ENCODE data around the gene GLB1L3. TPM values are rescaled to one million over a fixed set of nuclear protein-coding genes. Genes with fewer than 3 reads are reported as not detected.
A peak's percentile ranks its signal among the peaks of the same experiment; 100 is the strongest.

Gene GLB1L3
- total and polyA plus RNA-seq, 7 experiments from 2014 or later = 1.0 to 11.4 (median 2.5) TPM

DNA sequence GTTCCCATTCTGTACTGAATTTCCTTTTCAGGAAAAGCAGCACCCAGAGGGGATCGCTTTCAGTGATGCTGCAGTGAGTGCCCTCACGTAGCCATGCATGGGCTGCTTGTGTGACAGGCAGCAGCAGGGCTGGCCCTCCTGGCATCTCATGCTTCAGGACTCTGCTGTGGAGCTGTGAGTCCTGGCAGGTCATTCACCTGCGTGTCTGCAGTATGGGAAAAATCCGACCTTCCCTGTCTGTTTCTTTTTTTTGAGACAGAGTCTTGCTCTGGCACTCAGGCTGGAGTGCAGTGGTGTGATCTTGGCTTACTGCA lies 69.0 kb downstream of the GLB1L3 start:
- peaks cover 0 to 15% (median 7%) of the 10 kb centered on the region in 7 donors for H3K4me1 Mint-ChIP-seq
- no peaks in the 10 kb centered on the region for H3K9me3 Mint-ChIP-seq
- Histone ChIP-seq H3K4me3 (ENCODE audit: low read length) (no peak overlapping the region), H3K9me3 (ENCODE audit: control insufficient read depth in 2 of 3, low read length in 3 of 3) (no peaks in the 10 kb centered on the region), H3K36me3 (ENCODE audit: control insufficient read depth in 2 of 3, insufficient read depth in 3 of 3, low read length in 3 of 3) (no peaks in the 10 kb centered on the region), H3K27me3 (ENCODE audit: control insufficient read depth in 2 of 2, insufficient read depth in 2 of 2, low read length in 2 of 2) (no peaks in the 10 kb centered on the region), H3K4me1 (ENCODE audit: control insufficient read depth in 2 of 2, insufficient read depth in 2 of 2, low read length in 2 of 2) (peaks cover 4 to 12% of the 10 kb centered on the region in 2 donors), H3K27ac (ENCODE audit: low read depth, low read length) (no peak overlapping the region)
- no peak overlapping the region for H3K4me3 Mint-ChIP-seq
- no peaks in the 10 kb centered on the region for H3K27me3 Mint-ChIP-seq
- ATAC-seq (no peak), DNase-seq (no peak)
- no peaks in the 10 kb centered on the region for H3K36me3 Mint-ChIP-seq
- intact Hi-C loops (cut with micrococcal nuclease) = no loop called here
- H3K27ac Mint-ChIP-seq = no peak overlapping the region
- POLR2A ChIA-PET = no interaction called here
- CTCF ChIA-PET = no interaction called here

DNA sequence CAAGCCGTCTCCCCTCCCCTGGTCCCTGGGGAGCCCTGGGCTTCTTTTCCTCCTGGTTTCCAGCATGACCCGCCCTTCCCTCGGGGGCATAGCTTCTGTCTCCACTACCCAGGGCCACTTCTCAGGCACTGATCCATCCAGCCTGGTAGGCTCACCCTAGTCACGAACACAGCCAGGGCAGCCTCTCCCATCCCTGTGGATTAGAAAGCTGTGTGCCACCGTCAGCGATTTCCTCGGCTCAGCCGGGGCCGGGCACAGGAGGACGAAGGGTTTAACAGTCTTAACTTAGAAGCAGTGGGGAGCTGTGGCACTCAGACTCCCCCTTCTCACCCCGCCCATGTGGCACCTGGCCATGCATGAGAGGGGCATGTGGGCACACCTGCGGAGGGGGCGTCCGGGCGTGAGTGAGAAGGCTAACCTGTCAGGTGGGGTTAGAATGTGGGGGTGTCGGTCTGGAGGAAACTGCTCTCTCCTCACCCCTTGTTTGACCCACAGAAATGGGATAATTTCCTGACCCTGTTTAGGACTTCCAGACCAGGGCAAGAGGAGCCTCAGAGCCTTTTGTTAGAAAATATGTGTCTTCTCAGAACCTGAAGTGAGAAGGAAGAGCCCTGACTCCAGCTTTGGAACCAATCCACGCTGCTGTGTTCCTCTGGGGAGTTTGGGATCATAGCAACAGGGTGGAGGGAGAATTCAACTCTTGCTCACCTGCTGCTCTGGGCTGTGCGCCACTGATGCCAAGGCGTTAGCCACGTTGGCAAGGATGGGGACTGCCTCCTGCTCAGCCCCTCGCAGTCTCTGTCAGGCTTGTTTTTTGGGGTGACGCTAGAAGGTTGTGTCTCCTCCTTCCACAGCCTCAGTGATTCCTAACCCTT lies 70.2 kb downstream of the GLB1L3 start:
- H3K4me1 Mint-ChIP-seq = peaks cover 0 to 21% (median 7%) of the 10 kb centered on the region in 7 donors
- intact Hi-C loops (cut with micrococcal nuclease) = no loop called here
- peaks cover 4 to 16% of the 10 kb centered on the region in 2 donors for H3K4me1 ChIP-seq (ENCODE audit: control insufficient read depth in 2 of 2, insufficient read depth in 2 of 2, low read length in 2 of 2)
- DNase-seq (peak in 1 of 9 donors; percentile 6), ATAC-seq (no peak)
- H3K27me3 ChIP-seq (ENCODE audit: control insufficient read depth in 2 of 2, insufficient read depth in 2 of 2, low read length in 2 of 2) = no peaks in the 10 kb centered on the region
- H3K4me3 Mint-ChIP-seq = no peak overlapping the region
- peaks cover 0 to 2% (median 0%) of the 10 kb centered on the region in 11 donors for H3K9me3 Mint-ChIP-seq
- H3K36me3 ChIP-seq (ENCODE audit: control insufficient read depth in 2 of 3, insufficient read depth in 3 of 3, low read length in 3 of 3) = no peaks in the 10 kb centered on the region
- POLR2A ChIA-PET = no interaction called here
- H3K27ac Mint-ChIP-seq = peak overlapping the region in 1 of 9 donors; percentile 52
- CTCF ChIA-PET = no interaction called here
- no peaks in the 10 kb centered on the region for H3K27me3 Mint-ChIP-seq
- H3K36me3 Mint-ChIP-seq = no peaks in the 10 kb centered on the region
- no peak overlapping the region for H3K27ac ChIP-seq (ENCODE audit: low read depth, low read length)
- no peak overlapping the region for H3K4me3 ChIP-seq (ENCODE audit: low read length)
- no peaks in the 10 kb centered on the region for H3K9me3 ChIP-seq (ENCODE audit: control insufficient read depth in 2 of 3, low read length in 3 of 3)

- H3K27me3 ChIP-seq (ENCODE audit: control insufficient read depth in 2 of 2, insufficient read depth in 2 of 2, low read length in 2 of 2) = no peaks in the 10 kb centered on the region
- no peaks in the 10 kb centered on the region for H3K36me3 ChIP-seq (ENCODE audit: control insufficient read depth in 2 of 3, insufficient read depth in 3 of 3, low read length in 3 of 3)
- DNase-seq = no peak
- Mint-ChIP-seq H3K4me1 (peaks cover 0 to 21% (median 7%) of the 10 kb centered on the region in 7 donors), H3K36me3 (no peaks in the 10 kb centered on the region), H3K4me3 (no peak overlapping the region), H3K9me3 (peaks cover 0 to 2% (median 0%) of the 10 kb centered on the region in 11 donors), H3K27ac (no peak overlapping the region), H3K27me3 (no peaks in the 10 kb centered on the region)
- no peak overlapping the region for H3K4me3 ChIP-seq (ENCODE audit: low read length)
- no peak for ATAC-seq
- peaks cover 4 to 16% of the 10 kb centered on the region in 2 donors for H3K4me1 ChIP-seq (ENCODE audit: control insufficient read depth in 2 of 2, insufficient read depth in 2 of 2, low read length in 2 of 2)
- intact Hi-C loops (cut with micrococcal nuclease) = no loop called here
- ChIA-PET POLR2A (no interaction called here), CTCF (no interaction called here)
- H3K27ac ChIP-seq (ENCODE audit: low read depth, low read length) = no peak overlapping the region
- H3K9me3 ChIP-seq (ENCODE audit: control insufficient read depth in 2 of 3, low read length in 3 of 3) = no peaks in the 10 kb centered on the region
Measured at GRCh38 chr11:134346976-134347350, 70.8 kb downstream of the GLB1L3 start.

GRCh38 chr11:134347441-134347840 lies 71.3 kb downstream of the GLB1L3 start:
- ATAC-seq (no peak), DNase-seq (no peak)
- Mint-ChIP-seq H3K27ac (no peak overlapping the region), H3K4me1 (peaks cover 0 to 21% (median 7%) of the 10 kb centered on the region in 7 donors), H3K27me3 (no peaks in the 10 kb centered on the region), H3K36me3 (no peaks in the 10 kb centered on the region), H3K4me3 (no peak overlapping the region), H3K9me3 (peaks cover 0 to 2% (median 0%) of the 10 kb centered on the region in 11 donors)
- H3K9me3 ChIP-seq (ENCODE audit: control insufficient read depth in 2 of 3, low read length in 3 of 3) = no peaks in the 10 kb centered on the region
- peaks cover 4 to 16% of the 10 kb centered on the region in 2 donors for H3K4me1 ChIP-seq (ENCODE audit: control insufficient read depth in 2 of 2, insufficient read depth in 2 of 2, low read length in 2 of 2)
- intact Hi-C loops (cut with micrococcal nuclease) = no loop called here
- no peaks in the 10 kb centered on the region for H3K36me3 ChIP-seq (ENCODE audit: control insufficient read depth in 2 of 3, insufficient read depth in 3 of 3, low read length in 3 of 3)
- POLR2A ChIA-PET = no interaction called here
- CTCF ChIA-PET = interaction anchor here (0.6 kb wide), 1 partner anchor 294 kb away, joined by 3 read pairs; no protein-coding TSS in a partner anchor
- H3K4me3 ChIP-seq (ENCODE audit: low read length) = no peak overlapping the region
- no peaks in the 10 kb centered on the region for H3K27me3 ChIP-seq (ENCODE audit: control insufficient read depth in 2 of 2, insufficient read depth in 2 of 2, low read length in 2 of 2)
- H3K27ac ChIP-seq (ENCODE audit: low read depth, low read length) = no peak overlapping the region

DNA sequence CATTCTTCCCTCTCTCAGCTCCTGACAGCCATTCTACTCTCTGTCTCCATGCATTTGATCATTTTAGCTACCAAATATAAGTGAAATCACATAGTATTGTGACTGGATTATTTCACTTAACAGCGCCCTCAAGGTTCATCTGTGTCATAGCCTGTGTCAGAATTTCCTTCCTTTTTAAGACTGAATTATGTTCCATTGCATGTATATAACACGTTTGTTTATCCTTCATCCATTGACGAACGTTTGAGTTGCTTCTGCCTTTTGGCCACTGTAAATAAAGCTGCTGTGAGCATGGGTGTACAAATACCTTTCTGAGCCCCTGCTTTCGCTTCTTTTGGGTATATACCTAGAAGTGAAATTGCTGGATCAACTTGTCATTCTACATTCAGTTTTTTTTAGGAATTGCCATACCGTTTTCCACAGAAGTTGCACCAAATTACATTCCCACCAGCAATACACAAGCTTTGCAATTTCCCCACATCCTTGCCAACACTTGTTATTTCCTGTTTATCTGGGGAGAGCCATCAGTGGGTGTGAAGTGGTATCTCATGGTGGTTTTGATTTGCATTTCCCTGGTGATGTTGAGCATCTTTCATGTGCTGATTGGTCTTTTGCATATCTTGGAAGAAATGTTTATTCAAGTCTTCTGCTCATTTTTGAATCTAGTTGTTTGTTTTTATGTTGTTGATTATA lies 73.1 kb downstream of the GLB1L3 start:
- Mint-ChIP-seq H3K27ac (peak overlapping the region in 2 of 9 donors; percentile 14 to 83), H3K27me3 (peaks cover 0 to 4% (median 0%) of the 10 kb centered on the region in 5 donors), H3K9me3 (peaks cover 0 to 2% (median 0%) of the 10 kb centered on the region in 11 donors), H3K4me3 (peak overlapping the region in 1 of 10 donors; percentile 19), H3K36me3 (peaks cover 0 to 4% (median 0%) of the 10 kb centered on the region in 5 donors), H3K4me1 (peaks cover 0 to 21% (median 7%) of the 10 kb centered on the region in 7 donors)
- Histone ChIP-seq H3K4me1 (ENCODE audit: control insufficient read depth in 2 of 2, insufficient read depth in 2 of 2, low read length in 2 of 2) (peaks cover 4 to 16% of the 10 kb centered on the region in 2 donors), H3K36me3 (ENCODE audit: control insufficient read depth in 2 of 3, insufficient read depth in 3 of 3, low read length in 3 of 3) (no peaks in the 10 kb centered on the region), H3K9me3 (ENCODE audit: control insufficient read depth in 2 of 3, low read length in 3 of 3) (no peaks in the 10 kb centered on the region), H3K27ac (ENCODE audit: low read depth, low read length) (no peak overlapping the region), H3K4me3 (ENCODE audit: low read length) (no peak overlapping the region), H3K27me3 (ENCODE audit: control insufficient read depth in 2 of 2, insufficient read depth in 2 of 2, low read length in 2 of 2) (no peaks in the 10 kb centered on the region)
- POLR2A ChIA-PET = no interaction called here
- CTCF ChIA-PET = no interaction called here
- ATAC-seq = peak; percentile 64
- DNase-seq = no peak
- intact Hi-C loops (cut with micrococcal nuclease) = loop anchor here in 1 of 2 donors (1.0 kb wide), 1 partner anchor 18 kb away; the partner anchor contains the start of gene GLB1L2

DNA sequence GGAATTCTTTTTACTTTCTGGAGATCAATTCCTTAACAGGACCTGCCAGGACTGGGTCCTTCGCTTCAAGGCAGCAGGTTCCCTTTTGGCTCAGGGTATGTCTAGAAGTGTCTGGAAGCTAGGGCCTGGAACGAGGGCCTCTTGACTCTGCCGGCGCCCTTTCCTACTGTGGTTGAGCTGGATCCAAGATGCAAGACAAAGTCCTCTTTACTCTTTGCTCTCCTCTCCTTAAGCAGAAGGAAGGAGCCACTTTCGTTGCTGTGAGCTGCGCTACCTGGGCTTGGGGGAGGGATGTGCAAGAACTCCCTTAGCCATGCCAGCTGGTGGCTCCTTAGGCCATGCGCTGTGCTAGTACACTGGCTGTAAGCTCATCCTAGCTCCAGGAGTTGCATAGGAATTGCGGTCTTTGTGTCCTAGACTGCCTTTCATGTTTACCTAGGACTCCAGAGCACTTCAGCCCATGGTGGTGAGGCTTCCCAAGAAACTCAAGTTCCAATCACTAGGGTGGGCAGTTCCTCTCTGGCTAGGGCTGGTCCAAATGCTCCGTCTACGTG lies 73.7 kb downstream of the GLB1L3 start:
- POLR2A ChIA-PET = no interaction called here
- H3K36me3 ChIP-seq (ENCODE audit: control insufficient read depth in 2 of 3, insufficient read depth in 3 of 3, low read length in 3 of 3) = no peaks in the 10 kb centered on the region
- H3K27ac ChIP-seq (ENCODE audit: low read depth, low read length) = no peak overlapping the region
- H3K27ac Mint-ChIP-seq = peak overlapping the region in 2 of 9 donors; percentile 14 to 83
- intact Hi-C loops (cut with micrococcal nuclease) = loop anchor here in 1 of 2 donors (1.0 kb wide), 1 partner anchor 19 kb away; the partner anchor contains the start of gene GLB1L2
- peaks cover 4 to 16% of the 10 kb centered on the region in 2 donors for H3K4me1 ChIP-seq (ENCODE audit: control insufficient read depth in 2 of 2, insufficient read depth in 2 of 2, low read length in 2 of 2)
- CTCF ChIA-PET = no interaction called here
- no peak overlapping the region for H3K4me3 ChIP-seq (ENCODE audit: low read length)
- peaks cover 0 to 23% (median 7%) of the 10 kb centered on the region in 7 donors for H3K4me1 Mint-ChIP-seq
- ATAC-seq (peak; percentile 20), DNase-seq (no peak)
- H3K9me3 Mint-ChIP-seq = peaks cover 0 to 4% (median 0%) of the 10 kb centered on the region in 11 donors
- no peaks in the 10 kb centered on the region for H3K27me3 ChIP-seq (ENCODE audit: control insufficient read depth in 2 of 2, insufficient read depth in 2 of 2, low read length in 2 of 2)
- H3K9me3 ChIP-seq (ENCODE audit: control insufficient read depth in 2 of 3, low read length in 3 of 3) = no peaks in the 10 kb centered on the region
- peaks cover 0 to 4% (median 3%) of the 10 kb centered on the region in 5 donors for H3K36me3 Mint-ChIP-seq
- H3K27me3 Mint-ChIP-seq = peaks cover 0 to 6% (median 0%) of the 10 kb centered on the region in 5 donors
- H3K4me3 Mint-ChIP-seq = peak overlapping the region in 1 of 10 donors; percentile 19
